ENCODE results near the gene LRWD1.
"Not testable (repeated sequence)": the region's sequence is repeated elsewhere in the genome, so short reads cannot be mapped to it uniquely, and the experiment has no call there.

Gene LRWD1

GRCh38 chr7:102452451-102452850, 12.3 kb upstream of the LRWD1 start:
- H3K4me3 ChIP-seq (ENCODE audit: low read length) = no peak overlapping the region
- no peak for TF ChIP-seq ZNF274 (IDR thresholded peaks at IDR 0.05; ENCODE audit: low read depth, low read length)

- TF ChIP-seq ZNF274 (IDR thresholded peaks at IDR 0.05; ENCODE audit: low read depth, low read length) = no peak
- no peak overlapping the region for H3K4me3 ChIP-seq (ENCODE audit: low read length)
Observed at GRCh38 chr7:102453319-102453718, 11.5 kb upstream of the LRWD1 start.

DNA sequence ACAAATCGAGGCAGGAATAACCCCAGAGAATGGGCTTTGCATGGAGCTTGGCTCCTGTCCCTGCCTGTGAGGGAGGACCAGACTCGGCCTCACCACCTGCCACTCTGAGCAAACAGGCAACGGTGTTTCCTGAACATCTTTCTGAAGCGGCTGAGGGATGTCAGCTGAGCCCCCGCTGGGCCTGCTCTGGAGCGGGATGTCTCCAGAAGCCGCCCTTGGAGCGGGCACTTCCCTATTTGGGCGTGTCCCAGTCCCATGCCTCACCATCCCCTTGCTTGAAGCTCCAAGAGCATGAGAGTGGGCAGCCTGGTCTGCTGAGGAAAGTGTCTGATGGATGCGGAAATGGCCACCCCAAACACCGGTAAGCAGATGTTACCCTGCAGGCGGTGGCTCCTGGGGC, 10.3 kb upstream of the LRWD1 start:
- H3K4me3 ChIP-seq (ENCODE audit: low read length) = no peak overlapping the region
- no peak for TF ChIP-seq ZNF274 (IDR thresholded peaks at IDR 0.05; ENCODE audit: low read depth, low read length)

DNA sequence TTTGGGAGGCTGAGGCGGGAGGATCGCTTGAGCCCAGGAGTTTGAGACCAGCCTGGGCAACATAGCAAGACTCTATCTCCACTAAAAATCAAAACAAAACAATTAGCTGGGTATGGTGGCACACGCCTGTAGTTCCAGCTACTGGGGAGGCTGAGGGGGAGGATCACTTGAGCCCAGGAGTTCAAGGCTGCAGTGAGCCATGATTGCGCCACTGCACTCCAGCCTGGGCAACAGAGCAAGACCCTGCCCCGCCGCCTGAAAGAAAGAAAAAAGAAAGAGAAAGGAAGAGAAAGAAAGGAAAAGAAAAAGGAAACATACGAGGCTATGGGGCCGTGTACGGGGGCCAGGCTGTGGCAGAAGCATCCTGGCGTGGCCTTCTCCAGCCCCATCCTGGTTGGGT, 9.9 kb upstream of the LRWD1 start:
- not testable (repeated sequence) for H3K4me3 ChIP-seq (ENCODE audit: low read length)

DNA sequence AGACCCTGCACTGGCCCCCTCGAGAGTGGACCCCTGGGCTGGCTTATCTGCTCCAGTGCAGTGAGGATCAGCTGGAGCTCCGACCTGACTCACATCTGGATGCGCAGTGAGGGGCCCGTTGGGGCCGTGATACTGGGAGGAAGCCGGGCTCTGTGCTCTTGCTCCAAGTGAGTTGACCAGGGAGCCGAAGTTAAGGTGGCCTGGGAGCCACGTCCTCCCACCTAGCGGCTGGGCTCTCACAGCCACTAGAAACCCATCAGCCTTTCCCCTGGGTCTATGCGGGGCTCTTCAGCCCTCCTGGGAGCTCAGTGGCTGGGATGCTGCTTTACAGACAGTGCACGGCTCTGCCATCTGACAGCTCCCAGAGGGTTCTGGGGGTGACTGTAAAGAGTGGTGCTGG, 9.2 kb upstream of the LRWD1 start:
- TF ChIP-seq ZNF274 (IDR thresholded peaks at IDR 0.05; ENCODE audit: low read depth, low read length) = no peak
- H3K4me3 ChIP-seq (ENCODE audit: low read length) = no peak overlapping the region

- no peak for TF ChIP-seq ZNF274 (IDR thresholded peaks at IDR 0.05; ENCODE audit: low read depth, low read length)
- no peak overlapping the region for H3K4me3 ChIP-seq (ENCODE audit: low read length)
Observed at GRCh38 chr7:102456327-102456726, 8.5 kb upstream of the LRWD1 start.

DNA sequence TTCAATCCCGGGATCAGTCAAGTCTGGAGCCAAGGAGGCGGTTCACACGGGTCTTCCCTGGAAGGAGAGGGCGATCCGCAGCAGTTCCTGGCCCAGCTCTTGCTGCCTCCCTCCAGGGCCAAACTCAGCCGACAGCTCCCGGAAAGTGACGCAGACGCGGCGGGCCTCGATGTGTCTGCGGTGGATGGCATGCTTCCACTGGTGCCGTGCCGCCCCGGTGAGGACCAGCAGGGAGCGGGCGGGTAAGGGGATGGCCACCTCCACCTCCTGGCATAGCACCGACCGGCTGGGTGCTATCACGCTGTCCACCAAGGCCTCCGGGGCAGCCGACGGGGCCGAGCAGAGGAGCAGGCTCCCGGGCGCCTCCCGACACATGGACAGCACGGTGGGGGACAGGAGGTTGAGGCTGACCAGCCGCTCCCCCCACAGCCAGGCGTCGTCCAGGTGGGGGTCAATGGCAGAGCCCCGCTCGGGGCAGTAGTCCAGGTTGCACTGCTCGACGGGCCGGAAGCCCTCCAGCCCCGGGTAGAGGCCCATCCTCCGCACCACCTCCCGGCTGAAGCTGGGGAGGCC, 7.3 kb upstream of the LRWD1 start:
- no peak for TF ChIP-seq ZNF274 (IDR thresholded peaks at IDR 0.05; ENCODE audit: low read depth, low read length)
- H3K4me3 ChIP-seq (ENCODE audit: low read length) = no peak overlapping the region

DNA sequence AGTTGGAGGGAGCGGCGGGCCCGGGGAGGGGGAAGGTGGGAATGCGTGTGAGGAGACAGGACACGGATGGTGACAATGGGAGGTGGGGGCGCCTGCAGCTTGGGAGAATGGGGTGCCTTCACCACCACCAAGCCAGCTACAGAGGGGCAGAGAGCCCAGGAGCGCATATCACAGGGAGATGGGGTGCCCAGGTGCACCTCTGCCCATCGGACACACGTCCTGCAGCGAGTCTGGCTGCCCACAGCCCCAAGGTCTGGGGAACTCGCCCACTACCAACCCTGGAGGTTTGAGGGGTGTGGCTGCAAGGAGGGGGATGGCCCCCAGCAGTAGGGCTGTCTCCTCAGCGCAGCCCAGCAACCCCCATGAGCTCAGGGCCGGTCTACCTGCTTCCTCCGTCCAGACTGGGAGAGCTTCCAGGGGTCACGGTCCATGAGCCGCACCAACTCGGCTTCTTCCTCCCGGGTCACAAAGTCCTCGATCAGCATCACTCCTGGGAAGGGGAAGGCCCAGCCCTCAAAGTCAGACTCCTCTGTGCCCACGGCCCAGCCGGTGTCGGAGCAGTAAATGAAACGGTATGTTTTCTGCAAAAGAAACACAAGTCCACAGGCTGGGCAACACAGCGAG, 5.5 kb upstream of the LRWD1 start:
- no peak for TF ChIP-seq ZNF274 (IDR thresholded peaks at IDR 0.05; ENCODE audit: low read depth, low read length)
- H3K4me3 ChIP-seq (ENCODE audit: low read length) = no peak overlapping the region

GRCh38 chr7:102460467-102460866, 4.3 kb upstream of the LRWD1 start:
- no peak for TF ChIP-seq ZNF274 (IDR thresholded peaks at IDR 0.05; ENCODE audit: low read depth, low read length)
- no peak overlapping the region for H3K4me3 ChIP-seq (ENCODE audit: low read length)

DNA sequence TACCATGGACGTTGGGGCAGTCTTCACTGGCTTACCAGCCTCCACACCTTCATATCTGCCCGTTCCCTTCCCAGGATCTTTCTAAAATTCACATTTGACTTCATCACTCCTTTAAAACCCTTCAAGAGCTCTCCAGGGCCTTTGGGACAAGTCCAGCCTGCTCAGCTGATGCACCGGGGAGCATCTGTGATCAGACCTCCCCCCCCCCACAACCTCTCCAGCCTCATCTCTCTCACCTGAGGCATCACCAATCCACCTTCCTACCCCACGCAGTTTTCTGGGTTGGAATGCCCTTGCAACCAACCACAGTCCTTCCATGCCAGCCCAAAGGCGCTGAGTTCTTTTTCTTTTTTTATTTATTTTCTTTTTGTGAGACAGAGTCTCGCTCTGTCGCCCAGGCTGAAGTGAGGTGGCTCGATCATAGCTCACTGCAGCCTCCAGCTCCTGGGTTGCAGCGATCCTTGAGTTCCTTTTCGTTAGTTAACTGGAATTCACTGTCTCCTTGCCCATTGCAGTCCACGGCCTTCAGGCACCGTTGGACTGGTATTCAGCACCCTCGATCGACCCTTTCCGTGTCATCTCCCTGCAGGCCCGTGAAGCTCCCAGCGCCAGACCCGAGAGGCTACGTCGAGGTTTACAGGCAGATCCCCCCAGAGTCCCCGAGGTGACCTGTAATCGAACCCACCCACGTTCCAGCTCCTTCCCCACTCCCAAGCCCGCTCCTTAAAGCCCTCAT, 775 bp upstream of the LRWD1 start:
- H3K4me3 ChIP-seq (ENCODE audit: low read length) = peak overlapping the region; percentile 84
- TF ChIP-seq ZNF274 (IDR thresholded peaks at IDR 0.05; ENCODE audit: low read depth, low read length) = no peak

GRCh38 chr7:102466097-102466496, 1.3 kb downstream of the LRWD1 start:
- H3K4me3 ChIP-seq (ENCODE audit: low read length) = no peak overlapping the region; the same call in 1 of the 2 replicates
- no peak for TF ChIP-seq ZNF274 (IDR thresholded peaks at IDR 0.05; ENCODE audit: low read depth, low read length)

DNA sequence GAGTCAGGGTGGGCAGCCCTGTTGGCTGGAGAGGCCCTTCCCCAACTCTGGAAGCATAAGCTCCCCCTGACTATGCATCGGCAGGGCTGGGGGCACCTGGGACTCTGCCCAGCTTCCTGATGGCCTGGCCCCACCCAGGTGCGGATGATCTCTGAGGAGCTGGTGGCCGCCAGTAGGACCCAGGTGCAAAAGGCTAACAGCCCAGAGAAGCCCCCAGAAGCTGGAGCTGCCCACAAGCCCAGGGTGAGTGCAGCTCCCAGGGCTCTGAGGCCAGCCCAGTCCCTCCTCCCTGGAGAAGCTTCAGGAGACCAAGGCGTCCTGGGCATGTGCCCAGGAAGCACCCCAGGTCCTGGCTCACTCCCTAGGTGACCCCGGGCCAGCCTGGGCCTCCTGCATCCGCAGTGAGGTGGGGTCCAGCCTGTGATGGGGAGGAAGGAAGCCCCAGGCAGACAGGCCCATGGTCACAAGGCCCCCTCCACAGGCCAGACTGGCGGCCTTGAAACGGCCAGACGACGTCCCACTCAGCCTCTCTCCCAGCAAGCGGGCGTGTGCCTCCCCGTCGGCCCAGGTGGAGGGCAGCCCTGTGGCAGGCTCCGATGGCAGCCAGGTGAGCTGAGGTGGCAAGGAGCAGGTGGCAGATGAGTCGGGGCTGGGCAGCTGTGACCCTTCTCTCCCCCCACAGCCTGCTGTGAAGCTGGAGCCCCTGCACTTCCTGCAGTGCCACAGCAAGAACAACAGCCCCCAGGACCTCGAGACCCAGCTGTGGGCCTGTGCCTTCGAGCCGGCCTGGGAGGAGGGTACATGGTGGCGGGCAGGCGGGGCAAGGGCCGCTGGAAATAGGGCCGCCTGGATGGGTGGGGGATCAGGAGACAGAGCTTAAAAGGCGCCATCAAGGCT, 3.0 kb downstream of the LRWD1 start:
- no peak overlapping the region for H3K4me3 ChIP-seq (ENCODE audit: low read length)
- no peak for TF ChIP-seq ZNF274 (IDR thresholded peaks at IDR 0.05; ENCODE audit: low read depth, low read length)

DNA sequence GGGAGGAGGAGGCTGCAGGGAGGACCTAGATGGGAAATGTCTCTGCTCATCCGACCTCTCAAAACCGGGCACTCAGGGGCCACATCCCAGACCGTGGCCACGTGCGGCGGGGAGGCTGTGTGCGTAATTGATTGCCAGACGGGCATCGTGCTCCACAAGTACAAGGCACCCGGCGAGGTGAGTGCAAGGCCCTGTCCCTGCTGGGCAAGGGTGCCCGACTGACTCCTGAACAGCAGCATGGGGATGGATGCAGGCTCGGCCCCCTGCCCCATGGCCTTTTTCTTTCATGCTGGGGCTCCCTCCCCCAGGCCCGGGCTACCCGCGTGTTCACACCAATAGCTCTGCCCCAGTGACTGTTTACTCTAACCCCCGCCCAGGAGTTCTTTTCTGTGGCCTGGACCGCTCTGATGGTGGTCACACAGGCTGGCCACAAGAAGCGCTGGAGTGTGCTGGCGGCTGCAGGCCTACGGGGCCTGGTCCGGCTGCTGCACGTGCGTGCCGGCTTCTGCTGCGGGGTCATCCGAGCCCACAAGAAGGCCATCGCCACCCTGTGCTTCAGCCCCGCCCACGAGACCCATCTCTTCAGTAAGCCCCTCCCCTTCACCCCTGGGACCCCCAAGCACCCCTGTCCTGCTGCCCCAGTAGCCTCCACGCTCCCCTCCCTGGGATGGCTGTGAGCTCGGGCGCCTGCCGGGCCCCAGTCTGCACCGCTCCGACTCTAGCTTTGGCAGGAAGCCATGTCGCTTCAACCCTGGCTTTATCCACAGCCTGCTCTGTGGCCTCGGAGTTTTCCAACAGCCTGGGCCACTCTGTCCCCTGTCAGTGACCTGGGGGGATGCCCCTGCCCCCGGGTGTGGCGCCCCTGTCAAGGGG, 3.9 kb downstream of the LRWD1 start:
- no peak overlapping the region for H3K4me3 ChIP-seq (ENCODE audit: low read length)
- TF ChIP-seq ZNF274 (IDR thresholded peaks at IDR 0.05; ENCODE audit: low read depth, low read length) = no peak

Data from GM08714 (cell line).